ENCODE measurements around the gene MAN2B1. TPM values are rescaled to one million over a fixed set of nuclear protein-coding genes. Genes with fewer than 3 reads are reported as not detected.
A peak's percentile ranks its signal among the peaks of the same experiment; 100 is the strongest.

MAN2B1 gene
- total and polyA plus RNA-seq, 2 of the 13 experiments (the other 11 are each of a cell fraction or from before 2014, with no cell fraction given), result 23.6 to 23.8 TPM

DNA sequence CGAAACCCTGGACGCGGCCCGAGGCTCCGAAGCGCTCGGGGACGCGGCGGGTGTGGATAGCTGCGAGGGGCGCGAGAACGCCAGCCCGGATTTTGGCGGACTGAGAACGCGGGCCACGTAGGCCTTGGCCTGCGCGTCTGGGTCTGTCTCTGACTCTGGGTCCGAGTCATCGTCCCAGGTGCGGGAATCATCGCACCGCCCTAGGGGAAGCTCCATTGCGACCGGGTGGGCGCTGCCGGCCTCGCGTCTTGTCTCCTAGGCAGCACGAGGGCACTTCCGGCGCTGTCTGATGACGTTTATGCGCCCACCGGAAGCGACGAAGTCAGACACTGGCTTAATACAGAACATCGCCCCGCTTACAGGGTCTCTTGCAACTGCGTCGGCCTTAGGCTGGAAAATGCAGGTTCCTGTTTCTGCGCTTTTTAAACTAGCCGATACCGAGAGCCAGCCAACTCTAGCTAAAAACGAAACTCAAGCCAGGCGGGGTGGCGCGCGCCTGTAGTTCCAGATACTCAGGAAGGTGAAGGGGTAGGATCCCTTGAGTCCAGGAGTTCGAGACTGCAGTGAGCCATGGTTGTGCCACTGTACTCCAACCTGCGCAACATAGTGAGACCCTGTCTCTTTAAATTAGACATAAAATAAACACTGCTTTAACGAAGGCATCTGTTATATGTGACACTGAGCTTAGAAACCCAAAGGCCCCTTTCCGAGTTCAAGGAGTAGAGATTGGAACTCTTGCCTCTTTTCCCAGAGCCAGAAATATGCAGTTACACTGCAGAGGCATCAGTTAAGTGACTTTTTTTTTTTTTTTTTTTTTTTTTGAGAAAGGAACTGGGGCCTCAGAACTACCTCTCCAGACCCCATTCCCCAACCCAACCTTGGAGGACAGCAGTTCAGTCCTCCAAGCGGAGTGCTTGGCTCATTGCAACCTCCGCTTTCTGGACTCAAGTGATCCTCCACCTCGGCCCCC is 30.1 kb upstream of the MAN2B1 start, which contains the start of gene FBXW9 (continued):
- TF ChIP-seq, protein P1, sequence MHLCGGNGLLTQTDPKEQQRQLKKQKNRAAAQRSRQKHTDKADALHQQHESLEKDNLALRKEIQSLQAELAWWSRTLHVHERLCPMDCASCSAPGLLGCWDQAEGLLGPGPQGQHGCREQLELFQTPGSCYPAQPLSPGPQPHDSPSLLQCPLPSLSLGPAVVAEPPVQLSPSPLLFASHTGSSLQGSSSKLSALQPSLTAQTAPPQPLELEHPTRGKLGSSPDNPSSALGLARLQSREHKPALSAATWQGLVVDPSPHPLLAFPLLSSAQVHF (CRISPR knock-in tag; IDR thresholded peaks at IDR 0.05), result no peak
- TF ChIP-seq NFKB2 (CRISPR knock-in tag; IDR thresholded peaks at IDR 0.05; ENCODE audit: borderline replicate concordance) (peak; percentile 70; the same call in 1 of the 2 replicates), ZBTB7B (CRISPR knock-in tag; IDR thresholded peaks at IDR 0.05) (peak; percentile 87), ARNT2 (CRISPR knock-in tag; IDR thresholded peaks at IDR 0.05; ENCODE audit: low read depth) (no peak), MTF1 (CRISPR knock-in tag; IDR thresholded peaks at IDR 0.05) (no peak), ZNF749 (CRISPR knock-in tag; IDR thresholded peaks at IDR 0.05; ENCODE audit: borderline replicate concordance) (no peak), TGIF2 (CRISPR knock-in tag; IDR thresholded peaks at IDR 0.05) (peak; percentile 62; the same call in 1 of the 2 replicates), ZNF570 (CRISPR knock-in tag; IDR thresholded peaks at IDR 0.05; ENCODE audit: borderline replicate concordance) (no peak), POGZ (CRISPR knock-in tag; IDR thresholded peaks at IDR 0.05) (peak; percentile 63), EEA1 (CRISPR knock-in tag; IDR thresholded peaks at IDR 0.05; ENCODE audit: borderline replicate concordance) (no peak), TCF7 (IDR thresholded peaks at IDR 0.05; ENCODE audit: low read depth) (no peak)
- TF ChIP-seq, protein P2, sequence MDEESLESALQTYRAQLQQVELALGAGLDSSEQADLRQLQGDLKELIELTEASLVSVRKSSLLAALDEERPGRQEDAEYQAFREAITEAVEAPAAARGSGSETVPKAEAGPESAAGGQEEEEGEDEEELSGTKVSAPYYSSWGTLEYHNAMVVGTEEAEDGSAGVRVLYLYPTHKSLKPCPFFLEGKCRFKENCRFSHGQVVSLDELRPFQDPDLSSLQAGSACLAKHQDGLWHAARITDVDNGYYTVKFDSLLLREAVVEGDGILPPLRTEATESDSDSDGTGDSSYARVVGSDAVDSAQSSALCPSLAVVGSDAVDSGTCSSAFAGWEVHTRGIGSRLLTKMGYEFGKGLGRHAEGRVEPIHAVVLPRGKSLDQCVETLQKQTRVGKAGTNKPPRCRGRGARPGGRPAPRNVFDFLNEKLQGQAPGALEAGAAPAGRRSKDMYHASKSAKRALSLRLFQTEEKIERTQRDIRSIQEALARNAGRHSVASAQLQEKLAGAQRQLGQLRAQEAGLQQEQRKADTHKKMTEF (CRISPR knock-in tag; IDR thresholded peaks at IDR 0.05), result peak; percentile 76
- TF ChIP-seq, protein P3, sequence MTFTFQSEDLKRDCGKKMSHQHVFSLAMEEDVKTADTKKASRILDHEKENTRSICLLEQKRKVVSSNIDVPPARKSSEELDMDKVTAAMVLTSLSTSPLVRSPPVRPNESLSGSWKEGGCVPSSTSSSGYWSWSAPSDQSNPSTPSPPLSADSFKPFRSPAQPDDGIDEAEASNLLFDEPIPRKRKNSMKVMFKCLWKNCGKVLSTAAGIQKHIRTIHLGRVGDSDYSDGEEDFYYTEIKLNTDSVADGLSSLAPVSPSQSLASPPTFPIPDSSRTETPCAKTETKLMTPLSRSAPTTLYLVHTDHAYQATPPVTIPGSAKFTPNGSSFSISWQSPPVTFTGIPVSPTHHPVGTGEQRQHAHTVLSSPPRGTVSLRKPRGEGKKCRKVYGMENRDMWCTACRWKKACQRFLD (CRISPR knock-in tag; IDR thresholded peaks at IDR 0.05; ENCODE audit: borderline replicate concordance), result peak; percentile 80; the same call in 1 of the 2 replicates
- TF ChIP-seq, protein P4, sequence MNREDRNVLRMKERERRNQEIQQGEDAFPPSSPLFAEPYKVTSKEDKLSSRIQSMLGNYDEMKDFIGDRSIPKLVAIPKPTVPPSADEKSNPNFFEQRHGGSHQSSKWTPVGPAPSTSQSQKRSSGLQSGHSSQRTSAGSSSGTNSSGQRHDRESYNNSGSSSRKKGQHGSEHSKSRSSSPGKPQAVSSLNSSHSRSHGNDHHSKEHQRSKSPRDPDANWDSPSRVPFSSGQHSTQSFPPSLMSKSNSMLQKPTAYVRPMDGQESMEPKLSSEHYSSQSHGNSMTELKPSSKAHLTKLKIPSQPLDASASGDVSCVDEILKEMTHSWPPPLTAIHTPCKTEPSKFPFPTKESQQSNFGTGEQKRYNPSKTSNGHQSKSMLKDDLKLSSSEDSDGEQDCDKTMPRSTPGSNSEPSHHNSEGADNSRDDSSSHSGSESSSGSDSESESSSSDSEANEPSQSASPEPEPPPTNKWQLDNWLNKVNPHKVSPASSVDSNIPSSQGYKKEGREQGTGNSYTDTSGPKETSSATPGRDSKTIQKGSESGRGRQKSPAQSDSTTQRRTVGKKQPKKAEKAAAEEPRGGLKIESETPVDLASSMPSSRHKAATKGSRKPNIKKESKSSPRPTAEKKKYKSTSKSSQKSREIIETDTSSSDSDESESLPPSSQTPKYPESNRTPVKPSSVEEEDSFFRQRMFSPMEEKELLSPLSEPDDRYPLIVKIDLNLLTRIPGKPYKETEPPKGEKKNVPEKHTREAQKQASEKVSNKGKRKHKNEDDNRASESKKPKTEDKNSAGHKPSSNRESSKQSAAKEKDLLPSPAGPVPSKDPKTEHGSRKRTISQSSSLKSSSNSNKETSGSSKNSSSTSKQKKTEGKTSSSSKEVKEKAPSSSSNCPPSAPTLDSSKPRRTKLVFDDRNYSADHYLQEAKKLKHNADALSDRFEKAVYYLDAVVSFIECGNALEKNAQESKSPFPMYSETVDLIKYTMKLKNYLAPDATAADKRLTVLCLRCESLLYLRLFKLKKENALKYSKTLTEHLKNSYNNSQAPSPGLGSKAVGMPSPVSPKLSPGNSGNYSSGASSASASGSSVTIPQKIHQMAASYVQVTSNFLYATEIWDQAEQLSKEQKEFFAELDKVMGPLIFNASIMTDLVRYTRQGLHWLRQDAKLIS (CRISPR knock-in tag; IDR thresholded peaks at IDR 0.05), result no peak
- TF ChIP-seq, protein P5, sequence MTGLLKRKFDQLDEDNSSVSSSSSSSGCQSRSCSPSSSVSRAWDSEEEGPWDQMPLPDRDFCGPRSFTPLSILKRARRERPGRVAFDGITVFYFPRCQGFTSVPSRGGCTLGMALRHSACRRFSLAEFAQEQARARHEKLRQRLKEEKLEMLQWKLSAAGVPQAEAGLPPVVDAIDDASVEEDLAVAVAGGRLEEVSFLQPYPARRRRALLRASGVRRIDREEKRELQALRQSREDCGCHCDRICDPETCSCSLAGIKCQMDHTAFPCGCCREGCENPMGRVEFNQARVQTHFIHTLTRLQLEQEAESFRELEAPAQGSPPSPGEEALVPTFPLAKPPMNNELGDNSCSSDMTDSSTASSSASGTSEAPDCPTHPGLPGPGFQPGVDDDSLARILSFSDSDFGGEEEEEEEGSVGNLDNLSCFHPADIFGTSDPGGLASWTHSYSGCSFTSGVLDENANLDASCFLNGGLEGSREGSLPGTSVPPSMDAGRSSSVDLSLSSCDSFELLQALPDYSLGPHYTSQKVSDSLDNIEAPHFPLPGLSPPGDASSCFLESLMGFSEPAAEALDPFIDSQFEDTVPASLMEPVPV (CRISPR knock-in tag; IDR thresholded peaks at IDR 0.05), result peak; percentile 78

Data from HepG2 (cell line).